ENCODE data around the gene HIPK3.

DNA sequence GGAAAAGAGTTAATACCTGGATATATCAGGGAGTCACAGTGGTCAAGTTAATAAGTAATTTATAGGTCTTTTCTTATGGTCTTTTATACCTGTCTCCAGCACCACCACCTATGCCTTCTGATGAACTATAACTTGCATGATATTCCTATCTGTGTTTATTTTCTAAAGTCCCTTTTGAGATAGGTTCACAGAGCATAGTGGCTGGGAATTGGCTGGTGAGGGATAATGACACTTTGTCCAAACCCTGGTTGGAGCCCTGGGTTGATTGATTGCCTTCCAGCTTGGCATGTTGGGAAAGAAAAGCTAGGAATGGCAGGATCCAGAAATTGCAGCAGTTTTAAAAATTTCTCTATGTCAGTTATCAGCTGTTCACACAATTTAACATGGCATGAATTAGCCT lies 23.2 kb downstream of the HIPK3 start:
- TF ChIP-seq, protein P1, sequence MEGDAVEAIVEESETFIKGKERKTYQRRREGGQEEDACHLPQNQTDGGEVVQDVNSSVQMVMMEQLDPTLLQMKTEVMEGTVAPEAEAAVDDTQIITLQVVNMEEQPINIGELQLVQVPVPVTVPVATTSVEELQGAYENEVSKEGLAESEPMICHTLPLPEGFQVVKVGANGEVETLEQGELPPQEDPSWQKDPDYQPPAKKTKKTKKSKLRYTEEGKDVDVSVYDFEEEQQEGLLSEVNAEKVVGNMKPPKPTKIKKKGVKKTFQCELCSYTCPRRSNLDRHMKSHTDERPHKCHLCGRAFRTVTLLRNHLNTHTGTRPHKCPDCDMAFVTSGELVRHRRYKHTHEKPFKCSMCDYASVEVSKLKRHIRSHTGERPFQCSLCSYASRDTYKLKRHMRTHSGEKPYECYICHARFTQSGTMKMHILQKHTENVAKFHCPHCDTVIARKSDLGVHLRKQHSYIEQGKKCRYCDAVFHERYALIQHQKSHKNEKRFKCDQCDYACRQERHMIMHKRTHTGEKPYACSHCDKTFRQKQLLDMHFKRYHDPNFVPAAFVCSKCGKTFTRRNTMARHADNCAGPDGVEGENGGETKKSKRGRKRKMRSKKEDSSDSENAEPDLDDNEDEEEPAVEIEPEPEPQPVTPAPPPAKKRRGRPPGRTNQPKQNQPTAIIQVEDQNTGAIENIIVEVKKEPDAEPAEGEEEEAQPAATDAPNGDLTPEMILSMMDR (IDR thresholded peaks at IDR 0.05; ENCODE audit: low read depth, low read length, poor library complexity, severe bottlenecking): no peak
- no peak for TF ChIP-seq EZH2phosphoT487 (IDR thresholded peaks at IDR 0.05; ENCODE audit: borderline replicate concordance, low read length)

Measured in DOHH2 (cell line).